Measurements from ENCODE around the gene CLIC6.

DNA sequence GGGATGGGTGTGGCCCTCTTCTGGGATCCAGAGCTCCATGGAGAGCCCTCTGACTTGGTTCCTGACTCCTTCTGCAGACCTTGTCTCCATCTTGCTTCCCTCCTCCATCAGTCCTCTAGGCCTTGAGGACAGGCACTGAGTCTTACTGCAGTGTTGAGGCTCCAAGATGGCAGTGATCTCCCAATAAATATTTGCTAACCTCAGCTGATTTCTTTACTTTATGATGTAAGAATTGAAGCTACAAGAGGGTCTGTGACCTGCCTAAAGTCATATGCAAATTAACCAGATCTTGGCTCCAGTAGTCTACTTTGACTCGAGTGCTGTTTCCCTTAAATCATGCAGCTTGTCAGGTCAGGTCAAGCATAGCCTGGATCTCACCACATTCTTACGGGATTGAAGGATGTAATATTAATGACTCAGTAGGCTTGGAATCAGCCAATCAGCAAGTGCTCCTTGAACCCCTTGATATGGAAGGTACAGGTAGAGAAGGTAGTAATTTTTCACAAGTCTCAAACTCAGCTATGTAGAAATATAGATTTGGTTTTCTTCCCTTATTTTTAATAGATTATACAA is 93.0 kb downstream of the CLIC6 start:
- TF ChIP-seq, protein P1, sequence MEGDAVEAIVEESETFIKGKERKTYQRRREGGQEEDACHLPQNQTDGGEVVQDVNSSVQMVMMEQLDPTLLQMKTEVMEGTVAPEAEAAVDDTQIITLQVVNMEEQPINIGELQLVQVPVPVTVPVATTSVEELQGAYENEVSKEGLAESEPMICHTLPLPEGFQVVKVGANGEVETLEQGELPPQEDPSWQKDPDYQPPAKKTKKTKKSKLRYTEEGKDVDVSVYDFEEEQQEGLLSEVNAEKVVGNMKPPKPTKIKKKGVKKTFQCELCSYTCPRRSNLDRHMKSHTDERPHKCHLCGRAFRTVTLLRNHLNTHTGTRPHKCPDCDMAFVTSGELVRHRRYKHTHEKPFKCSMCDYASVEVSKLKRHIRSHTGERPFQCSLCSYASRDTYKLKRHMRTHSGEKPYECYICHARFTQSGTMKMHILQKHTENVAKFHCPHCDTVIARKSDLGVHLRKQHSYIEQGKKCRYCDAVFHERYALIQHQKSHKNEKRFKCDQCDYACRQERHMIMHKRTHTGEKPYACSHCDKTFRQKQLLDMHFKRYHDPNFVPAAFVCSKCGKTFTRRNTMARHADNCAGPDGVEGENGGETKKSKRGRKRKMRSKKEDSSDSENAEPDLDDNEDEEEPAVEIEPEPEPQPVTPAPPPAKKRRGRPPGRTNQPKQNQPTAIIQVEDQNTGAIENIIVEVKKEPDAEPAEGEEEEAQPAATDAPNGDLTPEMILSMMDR (IDR thresholded peaks at IDR 0.05) = no peak
- no peak for TF ChIP-seq POLR2A (IDR thresholded peaks at IDR 0.05)

Data from testis (tissue), 2 donors.